BE2C (cell line): ENCODE results near the gene SH3RF2.
"Not testable (repeated sequence)": the region's sequence is repeated elsewhere in the genome, so short reads cannot be mapped to it uniquely, and the experiment has no call there.

Experiments
- DNase-seq: peaks from one replicate; pipeline ENCODE4 v3.0.0-alpha.2; 2020
- H3K27me3 ChIP-seq: fragments of 250-450 bp; sonication (Bioruptor Pico); 2 replicates; pipeline ENCODE4 v1.5.1; 2020; ENCODE audit warnings: mild to moderate bottlenecking
- H3K36me3 ChIP-seq: fragments of 250-450 bp; sonication (Bioruptor Pico); 2 replicates; pipeline ENCODE4 v1.5.1; 2020; ENCODE audit warnings: mild to moderate bottlenecking
- H3K4me1 ChIP-seq: fragments of 250-450 bp; sonication (Bioruptor Pico); 2 replicates; pipeline ENCODE4 v1.5.1; 2020
- H3K4me3 ChIP-seq: 2 replicates; pipeline ENCODE4 v1.5.1; 2011; ENCODE audit warnings: low read depth, low read length
- H3K9me3 ChIP-seq: fragments of 250-450 bp; sonication (Bioruptor Pico); 2 replicates; pipeline ENCODE4 v1.5.1; 2020
- TF ChIP-seq, protein P1 (sequence below): IDR thresholded peaks from 2 replicates; pipeline ENCODE4 v1.5.1; 2012; ENCODE audit warnings: mild to moderate bottlenecking, low read depth, low read length

The SH3RF2 gene

DNA sequence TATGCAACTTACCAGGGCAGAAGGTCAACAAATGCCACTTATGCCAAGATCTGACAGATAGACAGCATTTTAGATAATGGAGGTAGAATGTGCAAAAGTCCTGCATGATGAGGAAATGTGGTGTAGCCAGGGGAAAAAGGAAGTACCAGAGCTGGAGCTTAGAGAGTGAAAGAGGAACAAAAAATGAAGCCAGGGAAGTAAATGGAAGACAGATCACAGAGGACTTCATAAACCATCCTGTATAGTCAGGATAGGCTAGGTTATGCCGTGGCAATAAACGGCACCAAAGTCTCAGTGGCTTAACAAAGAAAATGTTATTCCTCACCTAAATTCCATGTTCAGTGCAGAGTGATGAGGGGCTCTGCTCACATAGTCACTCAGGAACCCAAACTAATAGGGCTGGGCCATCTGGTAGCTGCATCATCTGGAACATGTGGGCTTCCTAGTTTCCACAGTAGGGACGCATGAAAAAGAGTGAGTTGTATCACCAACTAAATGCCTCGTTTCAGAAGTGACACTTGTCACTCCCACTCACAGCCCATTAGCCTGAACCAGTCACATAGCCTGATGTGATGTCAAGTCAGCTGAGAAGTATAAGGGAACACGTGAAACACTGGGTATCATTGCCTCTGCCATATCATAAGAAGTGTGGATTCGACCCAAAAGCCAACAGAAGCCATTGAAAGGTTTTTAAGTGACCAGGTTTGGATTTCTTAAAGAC is 70.3 kb downstream of the SH3RF2 start:
- no peak for DNase-seq
- no peaks in the 10 kb centered on the region for H3K9me3 ChIP-seq

DNA sequence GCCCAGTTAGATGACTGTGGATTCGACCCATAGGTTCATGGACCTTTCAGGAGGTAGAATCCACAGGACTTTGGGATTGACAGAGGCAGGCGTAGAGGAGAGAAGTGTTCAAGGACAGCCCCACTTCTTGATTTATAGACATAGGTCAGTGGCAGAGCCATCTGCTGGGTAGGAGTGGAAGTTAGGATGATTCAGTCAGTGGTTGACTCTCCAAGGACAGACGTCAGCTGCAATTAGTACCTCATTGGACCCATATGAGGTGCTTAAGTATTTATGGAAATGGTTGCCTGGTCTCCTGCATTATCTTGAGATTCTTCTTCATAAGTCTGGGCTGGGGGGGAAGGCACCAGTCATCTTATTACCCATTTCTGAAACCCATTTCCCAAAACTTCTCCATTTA is 70.9 kb downstream of the SH3RF2 start:
- no peak for DNase-seq
- H3K9me3 ChIP-seq, result no peaks in the 10 kb centered on the region
- H3K27me3 ChIP-seq, result no peaks in the 10 kb centered on the region; the same call in 1 of the 2 replicates
- no peaks in the 10 kb centered on the region for H3K4me1 ChIP-seq
- no peaks in the 10 kb centered on the region for H3K36me3 ChIP-seq
- TF ChIP-seq, protein P1, sequence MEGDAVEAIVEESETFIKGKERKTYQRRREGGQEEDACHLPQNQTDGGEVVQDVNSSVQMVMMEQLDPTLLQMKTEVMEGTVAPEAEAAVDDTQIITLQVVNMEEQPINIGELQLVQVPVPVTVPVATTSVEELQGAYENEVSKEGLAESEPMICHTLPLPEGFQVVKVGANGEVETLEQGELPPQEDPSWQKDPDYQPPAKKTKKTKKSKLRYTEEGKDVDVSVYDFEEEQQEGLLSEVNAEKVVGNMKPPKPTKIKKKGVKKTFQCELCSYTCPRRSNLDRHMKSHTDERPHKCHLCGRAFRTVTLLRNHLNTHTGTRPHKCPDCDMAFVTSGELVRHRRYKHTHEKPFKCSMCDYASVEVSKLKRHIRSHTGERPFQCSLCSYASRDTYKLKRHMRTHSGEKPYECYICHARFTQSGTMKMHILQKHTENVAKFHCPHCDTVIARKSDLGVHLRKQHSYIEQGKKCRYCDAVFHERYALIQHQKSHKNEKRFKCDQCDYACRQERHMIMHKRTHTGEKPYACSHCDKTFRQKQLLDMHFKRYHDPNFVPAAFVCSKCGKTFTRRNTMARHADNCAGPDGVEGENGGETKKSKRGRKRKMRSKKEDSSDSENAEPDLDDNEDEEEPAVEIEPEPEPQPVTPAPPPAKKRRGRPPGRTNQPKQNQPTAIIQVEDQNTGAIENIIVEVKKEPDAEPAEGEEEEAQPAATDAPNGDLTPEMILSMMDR, result peak; percentile 20; the same call in 1 of the 2 replicates
- H3K4me3 ChIP-seq, result no peak overlapping the region

More for the DNA sequence above, 70.3 kb downstream of the SH3RF2 start:
- Histone ChIP-seq H3K4me3 (no peak overlapping the region), H3K27me3 (no peaks in the 10 kb centered on the region; the same call in 1 of the 2 replicates), H3K36me3 (no peaks in the 10 kb centered on the region), H3K4me1 (no peaks in the 10 kb centered on the region)
- TF ChIP-seq, protein P1, result no peak

DNA sequence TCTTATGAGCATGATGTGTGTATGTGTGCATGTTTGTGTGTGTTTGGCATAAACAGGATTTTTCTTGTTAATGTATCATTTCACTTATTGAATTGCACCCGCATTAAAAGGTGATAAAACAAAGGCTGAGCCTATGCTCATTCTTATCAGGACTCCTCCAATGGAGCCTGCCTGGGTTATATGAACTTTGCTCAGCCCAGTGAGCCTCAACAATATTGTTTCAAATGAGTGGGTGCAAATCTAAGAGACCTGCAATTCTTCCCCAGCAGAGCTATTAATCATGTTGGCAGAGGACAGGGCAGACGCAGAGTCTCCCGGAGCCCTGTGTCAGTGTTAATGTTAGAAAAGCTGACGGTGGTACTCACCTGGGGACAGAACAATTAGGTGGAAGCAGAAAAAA is 71.6 kb downstream of the SH3RF2 start:
- H3K4me1 ChIP-seq, result no peaks in the 10 kb centered on the region
- no peak for DNase-seq
- H3K36me3 ChIP-seq, result no peaks in the 10 kb centered on the region
- no peaks in the 10 kb centered on the region for H3K9me3 ChIP-seq
- peaks cover 3% of the 10 kb centered on the region; the same call in 1 of the 2 replicates for H3K27me3 ChIP-seq
- H3K4me3 ChIP-seq, result no peak overlapping the region
- TF ChIP-seq, protein P1, result no peak

DNA sequence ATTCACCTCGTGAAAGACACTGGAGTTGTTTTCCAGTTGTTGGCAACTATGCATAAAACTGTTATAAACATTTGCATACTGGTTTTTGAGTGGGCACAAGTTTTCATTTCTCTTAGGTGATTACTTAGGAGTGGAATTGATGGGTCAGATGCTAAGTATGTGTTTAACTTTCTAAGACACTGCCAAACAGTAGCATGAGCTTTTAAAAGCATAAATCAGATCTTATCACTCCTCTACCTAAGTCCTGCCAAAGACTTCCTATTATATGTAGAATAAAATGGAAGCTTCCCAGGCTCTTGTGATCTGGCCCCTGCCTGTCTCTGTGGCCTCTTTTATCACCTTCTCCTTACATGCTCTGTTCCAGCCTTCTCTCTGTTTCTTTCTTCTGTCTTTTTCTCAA is 72.6 kb downstream of the SH3RF2 start:
- TF ChIP-seq, protein P1, result no peak
- H3K9me3 ChIP-seq, result no peaks in the 10 kb centered on the region
- no peak overlapping the region for H3K4me3 ChIP-seq
- no peaks in the 10 kb centered on the region for H3K36me3 ChIP-seq
- H3K27me3 ChIP-seq, result peaks cover 9% of the 10 kb centered on the region
- H3K4me1 ChIP-seq, result no peaks in the 10 kb centered on the region
- DNase-seq, result no peak

DNA sequence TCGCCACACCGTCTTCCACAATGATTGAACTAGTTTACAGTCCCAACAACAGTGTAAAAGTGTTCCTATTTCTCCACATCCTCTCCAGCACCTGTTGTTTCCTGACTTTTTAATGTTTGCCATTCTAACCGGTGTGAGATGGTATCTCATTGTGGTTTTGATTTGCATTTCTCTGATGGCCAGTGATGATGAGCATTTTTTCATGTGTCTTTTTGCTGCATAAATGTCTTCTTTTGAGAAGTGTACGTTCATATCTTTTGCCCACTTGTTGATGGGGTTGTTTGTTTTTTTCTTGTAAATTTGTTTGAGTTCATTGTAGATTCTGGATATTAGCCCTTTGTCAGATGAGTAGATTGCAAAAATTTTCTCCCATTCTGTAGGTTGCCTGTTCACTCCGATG is 74.1 kb downstream of the SH3RF2 start:
- not testable (repeated sequence) for H3K9me3 ChIP-seq, H3K36me3 ChIP-seq, H3K4me3 ChIP-seq, H3K4me1 ChIP-seq, DNase-seq
- peaks cover 17% of the 10 kb centered on the region for H3K27me3 ChIP-seq

DNA sequence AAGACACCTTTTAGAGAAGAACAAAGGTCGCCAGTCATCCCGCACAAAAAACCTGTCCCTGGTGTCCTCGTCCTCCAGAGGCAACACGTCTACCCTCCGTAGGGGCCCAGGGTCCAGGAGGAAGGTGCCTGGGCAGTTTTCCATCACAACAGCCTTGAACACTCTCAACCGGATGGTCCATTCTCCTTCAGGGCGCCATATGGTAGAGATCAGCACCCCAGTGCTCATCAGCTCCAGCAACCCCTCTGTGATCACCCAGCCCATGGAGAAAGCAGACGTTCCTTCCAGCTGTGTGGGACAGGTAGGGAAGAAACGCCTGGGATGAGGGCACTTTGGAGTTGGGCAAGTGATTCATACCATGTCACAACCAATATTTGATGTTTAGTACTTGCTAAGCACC is 77.4 kb downstream of the SH3RF2 start:
- no peak overlapping the region for H3K4me3 ChIP-seq
- H3K27me3 ChIP-seq, result peaks cover 17% of the 10 kb centered on the region
- H3K9me3 ChIP-seq, result no peaks in the 10 kb centered on the region
- no peaks in the 10 kb centered on the region for H3K4me1 ChIP-seq
- H3K36me3 ChIP-seq, result no peaks in the 10 kb centered on the region
- DNase-seq, result no peak
- TF ChIP-seq, protein P1, result no peak
